ENCODE measurements around the gene OR2M2.

Gene OR2M2

DNA sequence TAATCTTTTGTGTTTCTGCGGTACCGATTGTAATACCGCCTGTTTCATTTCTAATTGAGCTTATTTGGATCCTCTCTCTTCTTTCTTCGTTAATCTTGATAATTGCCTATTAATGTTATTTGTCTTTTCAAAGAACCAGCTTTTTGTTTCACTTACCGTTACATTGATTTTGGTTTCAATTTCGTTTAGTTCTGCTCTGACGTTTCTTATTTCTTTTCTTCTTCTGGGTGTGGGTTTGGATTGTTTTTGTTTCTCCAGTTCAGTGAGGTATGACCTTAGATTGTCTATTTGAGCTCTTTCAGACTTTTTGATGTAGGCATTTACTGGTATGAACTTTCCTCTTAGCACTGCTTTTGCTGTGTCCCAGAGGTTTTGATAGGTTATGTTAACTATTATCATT lies 9.4 kb downstream of the OR2M2 start:
- TF ChIP-seq, protein P1, sequence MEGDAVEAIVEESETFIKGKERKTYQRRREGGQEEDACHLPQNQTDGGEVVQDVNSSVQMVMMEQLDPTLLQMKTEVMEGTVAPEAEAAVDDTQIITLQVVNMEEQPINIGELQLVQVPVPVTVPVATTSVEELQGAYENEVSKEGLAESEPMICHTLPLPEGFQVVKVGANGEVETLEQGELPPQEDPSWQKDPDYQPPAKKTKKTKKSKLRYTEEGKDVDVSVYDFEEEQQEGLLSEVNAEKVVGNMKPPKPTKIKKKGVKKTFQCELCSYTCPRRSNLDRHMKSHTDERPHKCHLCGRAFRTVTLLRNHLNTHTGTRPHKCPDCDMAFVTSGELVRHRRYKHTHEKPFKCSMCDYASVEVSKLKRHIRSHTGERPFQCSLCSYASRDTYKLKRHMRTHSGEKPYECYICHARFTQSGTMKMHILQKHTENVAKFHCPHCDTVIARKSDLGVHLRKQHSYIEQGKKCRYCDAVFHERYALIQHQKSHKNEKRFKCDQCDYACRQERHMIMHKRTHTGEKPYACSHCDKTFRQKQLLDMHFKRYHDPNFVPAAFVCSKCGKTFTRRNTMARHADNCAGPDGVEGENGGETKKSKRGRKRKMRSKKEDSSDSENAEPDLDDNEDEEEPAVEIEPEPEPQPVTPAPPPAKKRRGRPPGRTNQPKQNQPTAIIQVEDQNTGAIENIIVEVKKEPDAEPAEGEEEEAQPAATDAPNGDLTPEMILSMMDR (IDR thresholded peaks at IDR 0.05; ENCODE audit: borderline replicate concordance, extremely low read depth, low read length, poor library complexity, severe bottlenecking) = no peak
- TF ChIP-seq EZH2 (IDR thresholded peaks at IDR 0.05; ENCODE audit: borderline replicate concordance, low read depth, low read length, severe bottlenecking) = no peak
- H4K20me1 ChIP-seq (ENCODE audit: insufficient read depth, low read length) = no peaks in the 10 kb centered on the region
- no peak overlapping the region for H3K4me3 ChIP-seq (ENCODE audit: low read depth in 1 of 2, low read length in 2 of 2)
- no peak overlapping the region for H3K4me2 ChIP-seq (ENCODE audit: insufficient read depth, low read length)
- no peak overlapping the region for H3K9ac ChIP-seq (ENCODE audit: low read depth, low read length)
- DNase-seq = no peak
- no peaks in the 10 kb centered on the region for H3K36me3 ChIP-seq (ENCODE audit: insufficient read depth, low read length)
- H3K27ac ChIP-seq (ENCODE audit: low read length) = no peak overlapping the region
- no peak overlapping the region for H2AFZ ChIP-seq (ENCODE audit: low read depth, low read length)
- no peaks in the 10 kb centered on the region for H3K27me3 ChIP-seq (ENCODE audit: insufficient read depth, low read length, poor library complexity)
- no peaks in the 10 kb centered on the region for H3K4me1 ChIP-seq (ENCODE audit: insufficient read depth, low read length)
- no peaks in the 10 kb centered on the region for H3K79me2 ChIP-seq (ENCODE audit: insufficient read depth, low read length)
- ATAC-seq (ENCODE audit: insufficient read depth, low read depth) = no peak
- H3K9me3 ChIP-seq (ENCODE audit: insufficient read depth, low read length, severe bottlenecking) = no peaks in the 10 kb centered on the region

DNA sequence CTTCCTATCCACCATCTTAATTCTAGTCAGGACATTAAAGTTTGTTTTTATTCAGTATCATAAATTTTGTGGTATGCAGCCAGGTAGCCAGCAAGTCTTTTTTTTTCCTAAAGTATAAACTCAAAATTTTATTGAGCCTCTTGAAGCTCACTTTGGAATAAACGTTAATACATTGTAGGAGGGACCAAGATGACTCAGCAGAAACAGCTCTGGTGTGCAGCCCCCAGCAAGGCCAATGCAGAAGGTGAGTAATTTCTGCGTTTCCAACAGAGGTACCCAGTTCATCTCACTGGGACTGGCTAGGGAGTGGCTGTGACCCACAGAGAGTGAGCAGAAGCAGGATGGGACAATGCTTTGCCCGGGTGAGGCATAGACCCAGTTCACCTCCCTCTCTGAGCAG lies 12.7 kb downstream of the OR2M2 start:
- DNase-seq (no peak), ATAC-seq (ENCODE audit: insufficient read depth, low read depth) (no peak)
- no peak for TF ChIP-seq EZH2 (IDR thresholded peaks at IDR 0.05; ENCODE audit: borderline replicate concordance, low read depth, low read length, severe bottlenecking)
- TF ChIP-seq, protein P1 (IDR thresholded peaks at IDR 0.05; ENCODE audit: borderline replicate concordance, extremely low read depth, low read length, poor library complexity, severe bottlenecking) = no peak
- no peak overlapping the region for H3K9ac ChIP-seq (ENCODE audit: low read depth, low read length)
- no peaks in the 10 kb centered on the region for H3K27me3 ChIP-seq (ENCODE audit: insufficient read depth, low read length, poor library complexity)
- H3K4me3 ChIP-seq (ENCODE audit: low read depth in 1 of 2, low read length in 2 of 2) = no peak overlapping the region
- H3K4me1 ChIP-seq (ENCODE audit: insufficient read depth, low read length) = no peaks in the 10 kb centered on the region
- H3K9me3 ChIP-seq (ENCODE audit: insufficient read depth, low read length, severe bottlenecking) = no peaks in the 10 kb centered on the region
- H3K36me3 ChIP-seq (ENCODE audit: insufficient read depth, low read length) = no peaks in the 10 kb centered on the region
- H2AFZ ChIP-seq (ENCODE audit: low read depth, low read length) = no peak overlapping the region
- H4K20me1 ChIP-seq (ENCODE audit: insufficient read depth, low read length) = no peaks in the 10 kb centered on the region
- no peak overlapping the region for H3K4me2 ChIP-seq (ENCODE audit: insufficient read depth, low read length)
- H3K79me2 ChIP-seq (ENCODE audit: insufficient read depth, low read length) = no peaks in the 10 kb centered on the region
- H3K27ac ChIP-seq (ENCODE audit: low read length) = no peak overlapping the region

DNA sequence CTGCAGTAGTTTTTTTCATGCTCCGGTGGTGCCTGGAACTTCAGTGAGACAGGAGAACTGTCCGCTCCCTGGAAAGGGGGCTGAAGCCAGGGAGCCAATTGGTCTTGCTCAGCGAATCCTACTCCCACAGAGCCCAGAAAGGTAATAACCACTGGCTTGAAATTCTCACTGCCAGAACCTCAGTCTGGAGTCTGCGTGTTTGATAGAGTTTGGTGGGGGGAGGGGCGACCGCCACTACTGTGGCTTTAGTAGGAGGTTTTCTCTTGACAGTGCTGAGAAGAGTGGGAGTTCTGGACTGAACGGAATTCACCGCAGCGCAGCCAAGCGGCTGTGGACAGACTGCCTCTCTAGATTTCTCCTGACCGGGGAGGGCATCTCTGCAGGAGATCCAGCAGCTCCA lies 14.4 kb downstream of the OR2M2 start:
- Histone ChIP-seq H3K27me3 (ENCODE audit: insufficient read depth, low read length, poor library complexity) (no peaks in the 10 kb centered on the region), H3K4me2 (ENCODE audit: insufficient read depth, low read length) (no peak overlapping the region), H3K27ac (ENCODE audit: low read length) (no peak overlapping the region), H3K79me2 (ENCODE audit: insufficient read depth, low read length) (no peaks in the 10 kb centered on the region), H3K4me1 (ENCODE audit: insufficient read depth, low read length) (no peaks in the 10 kb centered on the region), H4K20me1 (ENCODE audit: insufficient read depth, low read length) (no peaks in the 10 kb centered on the region), H3K4me3 (ENCODE audit: low read depth in 1 of 2, low read length in 2 of 2) (no peak overlapping the region), H3K36me3 (ENCODE audit: insufficient read depth, low read length) (no peaks in the 10 kb centered on the region), H3K9ac (ENCODE audit: low read depth, low read length) (no peak overlapping the region), H3K9me3 (ENCODE audit: insufficient read depth, low read length, severe bottlenecking) (no peaks in the 10 kb centered on the region), H2AFZ (ENCODE audit: low read depth, low read length) (no peak overlapping the region)
- TF ChIP-seq, protein P1 (IDR thresholded peaks at IDR 0.05; ENCODE audit: borderline replicate concordance, extremely low read depth, low read length, poor library complexity, severe bottlenecking) = no peak
- TF ChIP-seq EZH2 (IDR thresholded peaks at IDR 0.05; ENCODE audit: borderline replicate concordance, low read depth, low read length, severe bottlenecking) = no peak
- ATAC-seq (ENCODE audit: insufficient read depth, low read depth) (no peak), DNase-seq (no peak)

DNA sequence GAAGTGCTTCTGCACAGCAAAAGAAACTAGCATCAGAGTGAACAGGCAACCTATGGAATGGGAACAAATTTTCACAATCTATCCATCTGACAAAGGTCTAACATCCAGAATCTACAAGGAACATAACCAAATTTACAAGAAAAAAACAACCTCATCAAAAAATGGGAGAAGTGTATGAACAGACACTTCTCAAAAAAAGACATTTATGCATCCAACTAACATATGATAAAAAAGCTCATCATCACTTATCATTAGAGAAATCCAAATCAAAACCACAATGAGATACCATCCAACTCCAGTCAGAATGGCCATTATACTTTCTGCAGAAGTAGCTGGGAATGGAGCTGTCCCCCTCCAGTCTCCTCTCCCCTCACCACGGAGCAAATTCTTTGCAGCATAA lies 19.5 kb downstream of the OR2M2 start:
- H3K79me2 ChIP-seq (ENCODE audit: insufficient read depth, low read length) = no peaks in the 10 kb centered on the region
- no peaks in the 10 kb centered on the region for H3K36me3 ChIP-seq (ENCODE audit: insufficient read depth, low read length)
- ATAC-seq (ENCODE audit: insufficient read depth, low read depth) (no peak), DNase-seq (no peak)
- H3K4me1 ChIP-seq (ENCODE audit: insufficient read depth, low read length) = no peaks in the 10 kb centered on the region
- no peaks in the 10 kb centered on the region for H3K27me3 ChIP-seq (ENCODE audit: insufficient read depth, low read length, poor library complexity)
- H3K9me3 ChIP-seq (ENCODE audit: insufficient read depth, low read length, severe bottlenecking) = no peaks in the 10 kb centered on the region
- TF ChIP-seq, protein P1 (IDR thresholded peaks at IDR 0.05; ENCODE audit: borderline replicate concordance, extremely low read depth, low read length, poor library complexity, severe bottlenecking) = no peak
- no peak for TF ChIP-seq EZH2 (IDR thresholded peaks at IDR 0.05; ENCODE audit: borderline replicate concordance, low read depth, low read length, severe bottlenecking)
- no peaks in the 10 kb centered on the region for H4K20me1 ChIP-seq (ENCODE audit: insufficient read depth, low read length)
- H3K4me2 ChIP-seq (ENCODE audit: insufficient read depth, low read length) = no peak overlapping the region
- no peak overlapping the region for H3K9ac ChIP-seq (ENCODE audit: low read depth, low read length)
- H3K4me3 ChIP-seq (ENCODE audit: low read depth in 1 of 2, low read length in 2 of 2) = no peak overlapping the region
- H2AFZ ChIP-seq (ENCODE audit: low read depth, low read length) = no peak overlapping the region
- H3K27ac ChIP-seq (ENCODE audit: low read length) = no peak overlapping the region
